Loucy (cell line): Measurements from ENCODE around the gene ALK.

Experiments used
- H2AFZ ChIP-seq: fragments of 200-600 bp; sonication (generic); 2 replicates; pipeline ENCODE4 v1.6.0; 2016; ENCODE audit warnings: antibody characterized with exemption, mild to moderate bottlenecking, low read length, moderate library complexity
- H3F3A ChIP-seq: fragments of 200-600 bp; 2 replicates; pipeline ENCODE4 v1.6.0; 2016; ENCODE audit warnings: antibody characterized with exemption, low read depth, mild to moderate bottlenecking
- H3K27me3 ChIP-seq: fragments of 200-600 bp; sonication (generic); 2 replicates; pipeline ENCODE4 v1.6.1; 2014; ENCODE audit warnings: low read length, mild to moderate bottlenecking; ENCODE audit not compliant: insufficient read depth, poor library complexity, severe bottlenecking
- H3K36me3 ChIP-seq: fragments of 200-600 bp; sonication (generic); 2 replicates; pipeline ENCODE4 v1.6.1; 2016; ENCODE audit warnings: low read length; ENCODE audit not compliant: insufficient read depth
- H3K4me1 ChIP-seq: fragments of 200-600 bp; sonication (generic); 2 replicates; pipeline ENCODE4 v1.5.1; 2014; ENCODE audit warnings: low read length, mild to moderate bottlenecking; ENCODE audit not compliant: insufficient read depth, poor library complexity, severe bottlenecking
- H3K4me2 ChIP-seq: fragments of 200-600 bp; sonication (generic); 2 replicates; pipeline ENCODE4 v1.6.0; 2014; ENCODE audit warnings: antibody characterized with exemption, low read length, low read depth, mild to moderate bottlenecking; ENCODE audit not compliant: poor library complexity, severe bottlenecking
- H3K4me3 ChIP-seq: fragments of 200-600 bp; sonication (generic); 2 replicates; pipeline ENCODE4 v1.5.1; 2014; ENCODE audit warnings: low read length, mild to moderate bottlenecking, mixed read lengths; ENCODE audit not compliant: poor library complexity, severe bottlenecking
- H3K79me2 ChIP-seq: fragments of 200-600 bp; sonication (generic); 2 replicates; pipeline ENCODE4 v1.6.1; 2014; ENCODE audit warnings: low read length; ENCODE audit not compliant: insufficient read depth
- H3K9ac ChIP-seq: fragments of 200-600 bp; sonication (generic); 2 replicates; pipeline ENCODE4 v1.6.0; 2014; ENCODE audit warnings: mild to moderate bottlenecking, low read depth, low read length, moderate library complexity; ENCODE audit not compliant: poor library complexity, severe bottlenecking
- H3K9me2 ChIP-seq: fragments of 200-600 bp; sonication (generic); replicated peaks from 2 replicates; pipeline ENCODE4 v1.6.1; 2016; ENCODE audit warnings: low read depth, low read length, mixed read lengths
- H3K9me3 ChIP-seq: fragments of 200-600 bp; sonication (generic); 2 replicates; pipeline ENCODE4 v1.6.1; 2014; ENCODE audit warnings: mild to moderate bottlenecking, antibody characterized with exemption, low read length, low read depth; ENCODE audit not compliant: insufficient read depth
- H4K20me1 ChIP-seq: fragments of 200-600 bp; sonication (generic); 2 replicates; pipeline ENCODE4 v1.6.0; 2014; ENCODE audit warnings: antibody characterized with exemption, low read length, mild to moderate bottlenecking; ENCODE audit not compliant: insufficient read depth, poor library complexity, severe bottlenecking
- CTCF ChIP-seq: fragments of 200-600 bp; sonication (generic); conservative IDR thresholded peaks from 2 replicates; pipeline ENCODE4 v1.5.1; 2014; ENCODE audit warnings: mild to moderate bottlenecking, antibody characterized with exemption, low read length
- EZH2phosphoT487 ChIP-seq: fragments of 200-600 bp; IDR thresholded peaks from 2 replicates; pipeline ENCODE4 v1.6.1; 2018; ENCODE audit warnings: antibody characterized with exemption, mild to moderate bottlenecking, moderate library complexity, borderline replicate concordance

Gene ALK

GRCh38 chr2:29946505-29946904, 25.1 kb upstream of the ALK start:
- Histone ChIP-seq H3F3A (no peaks in the 10 kb centered on the region), H3K9ac (no peak overlapping the region), H4K20me1 (no peaks in the 10 kb centered on the region), H3K9me3 (no peaks in the 10 kb centered on the region), H2AFZ (no peak overlapping the region), H3K4me1 (no peaks in the 10 kb centered on the region), H3K4me2 (no peak overlapping the region), H3K27me3 (no peaks in the 10 kb centered on the region), H3K36me3 (no peaks in the 10 kb centered on the region), H3K4me3 (no peak overlapping the region), H3K9me2 (no peaks in the 10 kb centered on the region), H3K79me2 (no peaks in the 10 kb centered on the region)
- TF ChIP-seq EZH2phosphoT487: no peak
- TF ChIP-seq CTCF: no peak

GRCh38 chr2:29942711-29943110, 21.3 kb upstream of the ALK start:
- Histone ChIP-seq H4K20me1 (no peaks in the 10 kb centered on the region), H3K79me2 (no peaks in the 10 kb centered on the region), H3K4me1 (no peaks in the 10 kb centered on the region), H3K36me3 (no peaks in the 10 kb centered on the region), H3K9me3 (no peaks in the 10 kb centered on the region), H2AFZ (no peak overlapping the region), H3K4me2 (no peak overlapping the region), H3F3A (no peaks in the 10 kb centered on the region), H3K9ac (no peak overlapping the region), H3K27me3 (no peaks in the 10 kb centered on the region), H3K4me3 (no peak overlapping the region), H3K9me2 (no peaks in the 10 kb centered on the region)
- TF ChIP-seq EZH2phosphoT487 (no peak), CTCF (no peak)

- H3K9me3 ChIP-seq: no peaks in the 10 kb centered on the region
- H3K36me3 ChIP-seq: no peaks in the 10 kb centered on the region
- no peak overlapping the region for H3K4me3 ChIP-seq
- no peaks in the 10 kb centered on the region for H3F3A ChIP-seq
- peaks cover 3% of the 10 kb centered on the region for H3K27me3 ChIP-seq
- no peak overlapping the region for H3K4me2 ChIP-seq
- H2AFZ ChIP-seq: no peak overlapping the region
- TF ChIP-seq CTCF (no peak), EZH2phosphoT487 (no peak)
- H3K9me2 ChIP-seq: no peaks in the 10 kb centered on the region
- no peaks in the 10 kb centered on the region for H3K79me2 ChIP-seq
- no peaks in the 10 kb centered on the region for H4K20me1 ChIP-seq
- no peaks in the 10 kb centered on the region for H3K4me1 ChIP-seq
- H3K9ac ChIP-seq: no peak overlapping the region
Observed at GRCh38 chr2:29940706-29941105, 19.3 kb upstream of the ALK start.
